Measurements from ENCODE around the gene SLC7A1.

The SLC7A1 gene

GRCh38 chr13:29514720-29515310, 80.7 kb downstream of the SLC7A1 start:
- in situ Hi-C loops (cut with MboI; ENCODE audit: low sequenced_read_pairs) = no loop called here

DNA sequence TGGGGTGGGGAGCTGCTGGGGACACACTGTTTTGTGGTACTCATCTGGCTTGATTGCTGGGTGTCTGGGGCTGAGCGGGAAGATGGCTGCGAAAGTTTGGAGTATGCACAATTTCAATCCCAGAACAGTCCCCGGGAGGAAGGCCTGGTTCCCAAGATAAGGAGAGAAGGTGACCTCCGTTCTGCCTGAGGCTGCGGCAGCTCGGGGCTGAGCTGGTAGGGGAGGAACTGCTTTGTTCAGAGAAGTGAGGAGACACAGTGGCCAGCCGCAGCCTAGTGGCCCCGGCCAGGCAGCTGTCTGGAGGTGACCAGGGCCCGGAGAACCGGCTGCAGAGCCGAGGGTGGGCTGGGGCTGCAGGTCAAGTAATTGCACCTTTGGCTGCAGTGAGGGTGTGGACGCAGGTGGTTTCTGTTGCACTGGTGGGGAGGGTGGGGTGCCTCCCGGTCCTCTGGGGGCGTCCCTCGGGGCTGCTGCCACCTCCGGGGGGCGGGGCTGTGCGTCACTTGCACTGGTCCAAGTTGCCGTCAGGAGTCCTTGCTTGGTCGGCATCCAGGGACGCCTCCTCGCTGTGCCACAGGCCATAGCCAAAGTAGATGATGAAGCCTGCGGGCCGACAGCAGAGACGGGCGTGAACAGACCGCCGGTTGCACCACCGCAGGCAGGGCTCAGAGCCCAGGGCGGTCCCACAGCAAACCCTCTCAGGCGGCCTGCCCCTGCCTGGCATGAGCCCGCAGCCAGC, 81.3 kb downstream of the SLC7A1 start:
- in situ Hi-C loops (cut with MboI; ENCODE audit: low sequenced_read_pairs) = no loop called here

DNA sequence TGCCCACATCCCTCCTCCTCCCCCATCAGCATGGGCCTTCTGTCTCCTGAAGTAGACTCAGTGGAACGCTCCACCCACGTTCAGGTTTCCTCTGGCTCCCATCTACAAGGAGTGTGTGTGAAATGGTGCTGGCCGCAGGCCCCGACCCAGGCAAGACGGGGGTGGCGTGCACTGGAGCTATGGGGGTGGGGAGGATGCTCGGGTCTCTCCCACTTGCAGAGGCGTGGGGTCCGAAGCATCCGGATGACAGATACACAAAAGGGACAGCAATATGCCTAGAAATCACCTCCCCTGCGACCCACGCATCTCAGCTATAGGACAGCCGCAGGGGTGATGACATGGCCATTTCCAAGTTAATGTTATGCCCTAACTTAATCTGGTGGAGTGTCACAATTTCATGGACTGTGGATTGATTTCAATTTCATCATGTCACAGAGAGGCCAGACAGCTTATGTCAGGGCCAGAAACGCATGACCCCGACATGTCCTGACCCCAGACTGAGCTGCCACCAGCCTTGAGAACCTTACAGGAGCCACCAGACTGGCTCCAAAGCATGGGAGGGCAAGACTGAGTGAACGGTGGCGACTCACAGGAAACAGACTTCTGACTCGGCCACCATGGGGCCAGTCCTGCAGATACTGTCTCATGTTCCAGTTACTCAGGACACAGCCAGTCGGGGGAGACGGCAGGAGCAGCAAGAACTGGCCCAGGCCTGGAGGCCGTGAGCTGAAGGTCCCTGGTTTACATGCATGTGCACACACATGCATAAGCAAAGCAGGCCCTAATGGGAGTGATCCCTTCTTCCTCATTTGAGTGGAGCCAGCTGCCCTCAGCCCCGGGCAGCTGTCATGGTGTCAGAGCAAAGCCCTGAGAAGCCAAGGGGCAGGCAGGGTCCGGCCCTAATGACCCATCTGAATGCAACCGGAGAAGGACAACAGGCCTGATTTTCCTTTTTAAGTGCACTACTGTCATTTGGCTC, 82.2 kb downstream of the SLC7A1 start:
- in situ Hi-C loops (cut with MboI; ENCODE audit: low sequenced_read_pairs) = no loop called here

DNA sequence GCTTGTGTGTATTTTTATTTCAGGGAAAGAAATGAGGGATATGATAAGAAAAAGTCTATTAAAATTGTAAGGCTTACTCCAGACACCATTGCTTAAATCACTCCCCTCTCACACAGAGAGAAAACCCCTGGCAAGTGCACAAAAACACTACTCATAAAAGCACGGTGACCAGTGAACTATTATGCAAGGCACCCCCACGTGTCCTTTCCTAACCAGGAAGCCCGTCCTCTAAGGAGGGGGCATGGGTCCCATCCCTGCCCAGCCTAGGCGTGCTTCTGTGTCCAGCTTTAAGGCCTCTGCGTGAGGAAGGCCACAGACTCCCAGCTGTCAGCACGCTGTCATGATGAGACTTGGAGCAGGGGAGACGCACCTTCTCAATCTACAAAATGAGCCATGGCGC, 83.5 kb downstream of the SLC7A1 start:
- in situ Hi-C loops (cut with MboI; ENCODE audit: low sequenced_read_pairs) = no loop called here

GRCh38 chr13:29511106-29511796, 84.2 kb downstream of the SLC7A1 start:
- in situ Hi-C loops (cut with MboI; ENCODE audit: low sequenced_read_pairs) = no loop called here

DNA sequence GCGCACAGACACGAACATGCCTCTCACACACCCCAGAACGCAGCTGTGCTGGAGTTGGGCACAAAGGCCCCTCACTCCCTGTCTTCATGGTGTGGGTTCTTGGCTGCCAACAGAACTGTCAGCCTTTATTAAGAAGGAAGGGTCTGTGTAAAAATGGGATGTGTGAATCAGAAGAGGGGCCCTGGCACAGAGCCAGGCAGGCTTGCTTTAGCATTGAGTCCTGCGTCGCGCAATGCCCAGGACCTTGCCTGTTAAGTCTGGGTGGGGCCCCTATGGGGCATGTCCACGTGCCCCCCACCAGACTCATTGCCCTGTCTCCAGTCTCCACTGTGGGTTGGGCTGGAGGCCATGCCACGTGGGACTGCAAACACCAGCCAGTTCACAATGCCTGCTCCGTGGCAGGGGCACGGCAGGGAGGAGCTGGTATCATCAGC, 84.8 kb downstream of the SLC7A1 start:
- in situ Hi-C loops (cut with MboI; ENCODE audit: low sequenced_read_pairs) = no loop called here

DNA sequence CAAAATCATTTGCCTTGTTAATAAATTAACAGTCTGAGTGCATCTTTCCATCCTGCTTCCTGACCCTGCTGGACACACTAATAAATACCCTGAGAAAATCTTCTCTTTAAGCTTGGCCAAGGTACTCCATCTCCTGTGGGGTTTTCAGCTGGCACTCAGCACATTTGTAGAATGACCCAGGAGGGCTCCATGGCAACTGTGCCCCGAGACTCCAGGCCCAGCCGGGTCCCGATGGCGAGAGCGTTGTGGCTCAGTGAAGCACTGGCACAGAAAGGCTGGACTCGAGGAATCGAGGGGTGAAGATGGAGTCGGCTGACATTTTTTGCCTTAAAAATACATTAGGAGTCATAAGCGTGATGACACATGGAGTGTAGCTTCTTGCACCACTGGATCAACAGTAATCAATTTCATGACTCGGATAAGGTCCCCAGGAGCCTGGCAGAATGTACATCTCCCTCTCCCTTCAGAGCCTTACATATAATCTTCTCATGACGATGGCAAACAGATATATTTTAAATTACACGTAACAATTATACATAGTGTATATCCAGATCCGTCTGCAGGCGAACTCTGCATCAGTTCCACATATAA, 85.4 kb downstream of the SLC7A1 start:
- in situ Hi-C loops (cut with MboI; ENCODE audit: low sequenced_read_pairs) = no loop called here

DNA sequence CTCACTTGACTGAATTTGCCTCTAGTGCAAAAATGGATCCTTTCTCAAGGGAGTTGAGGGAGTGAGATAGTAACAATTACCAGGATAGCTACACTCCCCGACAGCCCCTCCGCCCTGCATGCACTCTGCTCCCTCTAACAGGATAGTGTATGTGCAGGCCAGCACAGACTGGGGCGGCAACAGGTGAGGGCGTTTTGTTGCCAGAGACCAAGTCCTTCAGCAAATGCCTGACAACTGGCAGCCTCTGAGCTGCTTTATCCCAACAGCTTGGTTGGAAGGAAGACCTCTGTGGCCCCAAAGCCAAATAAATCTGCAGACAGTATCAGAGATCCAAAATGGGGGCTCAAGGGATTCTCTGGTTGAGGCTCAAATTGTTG, 86.6 kb downstream of the SLC7A1 start:
- in situ Hi-C loops (cut with MboI; ENCODE audit: low sequenced_read_pairs) = no loop called here

DNA sequence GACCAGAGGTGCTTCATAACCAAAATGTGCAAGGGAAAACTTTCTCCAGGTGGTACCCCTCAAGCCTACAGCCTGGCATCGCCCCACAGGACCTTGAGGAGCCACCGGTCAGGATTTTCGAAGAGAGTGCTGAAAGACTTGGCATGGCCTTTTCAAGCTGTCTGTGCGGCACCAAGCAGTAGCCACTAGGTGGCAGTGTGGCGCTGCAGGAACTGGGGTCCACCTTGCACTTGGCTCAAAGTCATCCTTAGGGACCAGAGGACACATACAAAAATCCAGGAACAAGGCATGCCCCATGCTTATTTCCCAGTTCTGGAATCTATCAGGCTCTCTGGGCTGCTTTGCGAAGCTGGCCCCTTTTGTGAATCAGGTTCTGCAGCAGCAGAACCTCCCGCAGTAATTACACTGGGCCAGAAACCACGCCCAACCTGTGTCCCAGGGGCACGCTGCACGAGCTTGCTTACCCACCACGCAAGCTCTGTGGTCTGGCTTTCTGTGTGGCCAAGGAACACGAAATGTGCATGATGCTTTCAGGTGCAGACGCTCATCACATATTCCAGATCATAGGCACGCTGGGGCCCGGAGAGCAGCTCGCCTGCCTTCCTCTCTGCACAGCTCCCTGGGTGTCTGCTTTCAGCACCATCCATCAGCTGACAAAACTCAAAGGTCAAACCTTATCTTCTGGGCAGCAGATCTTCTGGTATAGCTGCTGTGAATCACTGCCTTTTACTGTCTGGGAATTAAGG, 87.2 kb downstream of the SLC7A1 start:
- in situ Hi-C loops (cut with MboI; ENCODE audit: low sequenced_read_pairs) = no loop called here

DNA sequence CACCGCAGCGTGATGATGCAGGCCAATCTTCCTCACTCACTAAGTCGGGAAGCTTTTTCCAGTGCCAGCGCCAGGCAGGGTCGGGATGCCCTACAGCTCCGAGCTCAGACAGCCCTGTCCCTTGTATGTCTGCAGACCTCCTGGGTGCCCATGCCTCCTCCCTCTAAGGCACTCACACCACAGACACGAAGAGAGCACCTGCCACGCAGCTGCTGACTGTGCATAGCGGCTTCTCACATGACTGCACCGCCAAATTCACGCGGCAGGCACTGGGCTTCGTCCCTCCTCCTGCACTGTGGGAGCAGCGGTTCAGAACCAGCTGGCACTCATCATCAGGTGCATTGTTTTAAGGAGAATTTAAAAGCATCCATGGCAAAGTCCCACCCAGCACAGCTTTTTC, 88.1 kb downstream of the SLC7A1 start:
- in situ Hi-C loops (cut with MboI; ENCODE audit: low sequenced_read_pairs) = no loop called here

- in situ Hi-C loops (cut with MboI; ENCODE audit: low sequenced_read_pairs) = no loop called here
These were observed 89.5 kb downstream of the SLC7A1 start for GRCh38 chr13:29505950-29506349.

DNA sequence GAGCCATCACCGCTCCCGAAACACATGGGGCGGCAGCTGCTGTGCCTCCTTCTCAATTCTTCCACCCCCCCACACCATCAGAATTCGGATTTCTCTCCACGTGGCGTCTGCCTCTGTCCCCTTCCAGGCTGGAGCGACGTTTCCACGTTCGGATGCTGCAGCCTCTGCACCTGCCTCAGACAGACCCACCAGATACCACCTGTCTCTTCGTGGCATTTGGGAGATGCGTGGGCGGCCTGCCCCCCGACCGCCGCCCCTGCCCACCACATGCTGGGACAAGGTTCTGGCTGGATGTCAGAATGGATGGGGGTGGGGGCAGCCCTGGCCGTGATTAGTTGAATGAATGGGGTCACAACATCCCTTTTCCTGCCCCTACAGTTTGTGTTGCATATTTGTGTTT, 90.0 kb downstream of the SLC7A1 start:
- in situ Hi-C loops (cut with MboI; ENCODE audit: low sequenced_read_pairs) = no loop called here

DNA sequence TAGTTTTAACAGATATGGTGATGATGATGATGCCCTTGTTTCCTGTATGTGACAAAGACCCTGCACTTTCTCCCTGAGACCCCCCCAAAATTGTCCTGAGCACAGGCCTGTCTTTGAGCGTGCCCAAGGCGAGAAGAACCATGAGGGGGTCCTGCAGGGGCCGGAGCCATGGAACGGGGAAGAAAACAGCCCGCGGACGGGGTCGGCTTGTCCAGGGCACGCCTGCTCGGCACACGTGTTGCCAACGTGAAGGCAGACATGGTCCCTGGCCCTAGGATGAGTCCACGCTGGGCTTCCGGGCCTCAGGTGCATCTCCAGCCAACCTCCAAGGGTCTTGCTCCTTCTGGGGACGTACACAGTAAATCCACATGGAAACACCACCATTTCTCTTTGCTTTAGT, 90.8 kb downstream of the SLC7A1 start:
- in situ Hi-C loops (cut with MboI; ENCODE audit: low sequenced_read_pairs) = no loop called here

DNA sequence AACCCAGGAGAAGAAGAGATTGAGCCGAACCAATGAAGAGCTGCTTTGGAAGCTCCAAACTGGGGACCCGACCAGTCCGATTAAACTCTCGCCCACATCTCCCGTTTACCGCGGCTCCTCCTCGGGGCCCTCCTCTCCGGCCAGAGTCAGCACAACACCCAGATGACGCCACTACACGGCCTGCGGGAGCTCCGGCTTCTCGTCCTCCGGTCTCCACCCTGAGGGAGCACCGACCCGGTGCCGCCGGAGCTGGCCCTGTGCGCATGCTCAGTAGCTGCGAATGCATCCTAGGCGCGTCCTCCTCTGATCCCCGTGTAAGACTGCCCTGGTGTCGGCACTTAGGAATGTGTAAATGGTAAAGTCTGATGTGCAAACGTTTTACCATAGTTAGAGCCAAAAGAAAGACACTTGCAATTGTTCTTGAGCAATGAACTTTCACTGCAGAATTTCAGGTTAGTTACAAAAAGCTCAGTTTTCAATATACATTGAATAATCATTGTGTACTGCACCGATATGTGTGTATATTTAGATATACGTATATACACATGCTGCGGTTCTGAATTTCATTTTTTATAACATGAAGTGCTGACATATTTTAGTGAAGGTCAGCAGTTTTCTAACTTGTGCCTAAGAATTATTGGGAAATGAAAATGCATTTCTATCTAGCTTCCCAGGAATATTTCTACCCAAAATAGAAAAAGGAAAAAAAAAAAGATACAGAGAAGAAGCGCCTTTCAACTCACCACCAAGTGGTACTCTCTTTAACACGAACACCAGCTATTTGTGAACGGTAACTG, 92.2 kb downstream of the SLC7A1 start:
- in situ Hi-C loops (cut with MboI; ENCODE audit: low sequenced_read_pairs) = no loop called here

DNA sequence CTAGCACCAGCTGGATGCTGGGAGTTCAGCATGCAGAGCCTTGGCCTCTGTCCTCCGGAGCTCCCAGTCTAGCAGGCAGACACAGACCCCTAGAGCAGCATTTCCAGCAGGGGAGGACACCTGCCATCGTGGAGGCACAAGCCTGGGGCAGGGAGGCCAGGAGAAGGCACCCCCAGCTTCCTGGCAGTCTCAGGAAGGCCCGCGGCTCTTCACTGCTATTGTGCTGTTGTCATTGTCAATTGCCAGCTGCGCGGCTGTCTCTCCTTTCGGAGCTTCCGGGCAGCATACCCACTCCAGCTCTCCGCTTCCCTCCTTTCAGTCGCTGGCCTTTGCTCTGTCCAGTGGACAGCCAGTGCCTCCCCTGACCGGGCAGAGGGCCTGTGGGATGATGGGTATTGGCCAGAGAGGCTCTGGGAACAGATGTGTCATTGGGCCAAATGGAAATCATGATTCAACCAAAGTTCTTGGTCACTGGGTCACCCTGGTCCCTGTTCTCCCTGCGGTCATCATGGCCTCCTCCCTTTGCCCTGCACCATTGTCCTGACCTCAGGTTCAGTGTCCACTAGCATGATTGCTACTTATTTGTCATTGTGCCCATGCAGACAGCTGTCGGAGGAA, 93.0 kb downstream of the SLC7A1 start:
- in situ Hi-C loops (cut with MboI; ENCODE audit: low sequenced_read_pairs) = no loop called here

DNA sequence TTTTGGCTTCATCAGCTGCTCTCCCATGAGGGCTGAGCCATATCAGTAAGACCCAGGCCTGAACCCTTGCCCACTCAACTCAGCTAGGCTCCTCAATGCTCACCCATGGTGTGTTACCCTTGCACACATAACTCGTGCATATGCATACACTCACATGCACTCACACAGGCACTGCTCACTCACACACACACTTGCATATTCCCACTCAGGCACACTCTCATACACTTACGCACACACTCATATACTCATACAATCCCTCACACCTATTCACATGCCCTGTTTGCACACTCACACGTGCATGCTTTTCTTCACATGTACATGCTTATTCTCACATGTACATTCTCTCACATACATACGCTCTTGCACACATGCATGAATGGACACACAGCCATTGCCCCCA, 93.8 kb downstream of the SLC7A1 start:
- in situ Hi-C loops (cut with MboI; ENCODE audit: low sequenced_read_pairs) = no loop called here

DNA sequence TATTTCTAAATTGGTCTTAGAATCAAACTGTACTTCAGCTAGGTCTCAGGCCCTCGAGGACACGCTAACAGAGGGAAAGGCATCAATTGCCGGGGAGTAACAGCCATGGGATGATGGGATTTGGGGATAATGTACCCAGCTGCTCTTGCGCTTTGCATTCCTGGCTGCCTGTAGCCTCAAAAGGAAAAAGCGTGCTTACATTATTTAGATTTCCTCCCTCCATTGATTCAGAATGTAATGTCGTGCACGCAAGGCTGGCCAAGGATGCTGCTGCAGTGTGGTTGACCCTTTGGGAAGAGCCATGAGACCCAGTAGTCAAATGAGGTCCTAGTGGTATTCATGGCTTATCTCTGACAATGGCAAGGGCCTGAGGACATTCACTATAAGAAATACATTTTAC, 95.1 kb downstream of the SLC7A1 start:
- in situ Hi-C loops (cut with MboI; ENCODE audit: low sequenced_read_pairs) = no loop called here

DNA sequence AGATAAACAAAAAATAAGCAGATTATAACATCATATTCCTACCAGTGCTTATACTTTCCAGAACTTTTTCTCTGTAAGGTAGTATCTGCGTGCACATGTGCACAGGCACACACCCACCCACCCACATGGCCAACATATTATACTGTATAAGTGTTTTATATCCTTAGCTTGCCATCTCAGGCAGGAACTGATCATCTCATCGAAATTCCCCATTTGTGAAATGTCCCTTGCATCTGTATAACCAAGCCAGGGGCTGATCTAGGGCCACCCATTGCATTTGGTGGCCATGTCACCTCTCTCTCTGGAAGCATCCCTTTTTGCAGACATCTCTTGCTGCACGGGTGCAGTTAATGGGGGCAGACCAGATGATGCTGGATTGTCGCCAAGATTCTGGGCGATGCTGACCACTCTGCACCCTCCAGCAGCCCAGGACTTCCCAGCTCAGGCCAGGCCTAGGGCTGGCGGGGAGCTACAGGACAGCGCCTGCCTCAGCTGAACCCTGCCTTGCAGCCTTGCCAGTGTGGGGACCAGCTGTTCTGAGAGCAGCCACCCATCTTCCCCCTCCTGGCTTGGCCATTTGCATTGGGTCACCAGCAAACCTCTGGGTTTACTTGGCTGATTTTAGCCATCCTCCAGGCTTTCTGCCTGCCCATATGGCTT, 95.9 kb downstream of the SLC7A1 start:
- in situ Hi-C loops (cut with MboI; ENCODE audit: low sequenced_read_pairs) = no loop called here
